Nephron (organoid): Measurements from ENCODE around the gene PTCH2.
A peak's percentile ranks its signal among the peaks of the same experiment; 100 is the strongest.
"Not testable (repeated sequence)": the region's sequence is repeated elsewhere in the genome, so short reads cannot be mapped to it uniquely, and the experiment has no call there.

Experiments
- H3K27ac Mint-ChIP-seq, 3 experiments: 2 replicates each; pipeline ENCODE4 v1.8.0; 2020; ENCODE audit warnings: mixed read lengths in 3 of 3, mild to moderate bottlenecking in 2 of 3, moderate library complexity in 1 of 3
- H3K27me3 Mint-ChIP-seq: 2 replicates; pipeline ENCODE4 v1.8.0; 2021; ENCODE audit warnings: low read depth, mild to moderate bottlenecking, moderate library complexity, mixed read lengths
- H3K36me3 Mint-ChIP-seq: 2 replicates; pipeline ENCODE4 v1.8.0; 2020; ENCODE audit warnings: low read depth, mixed read lengths
- H3K4me1 Mint-ChIP-seq: 2 replicates; pipeline ENCODE4 v1.8.0; 2020; ENCODE audit warnings: mixed read lengths
- H3K4me3 Mint-ChIP-seq, 3 experiments: 2 replicates each; pipeline ENCODE4 v1.8.0; 2020; ENCODE audit warnings: mild to moderate bottlenecking in 3 of 3, mixed read lengths in 3 of 3, moderate library complexity in 2 of 3
- H3K9me3 Mint-ChIP-seq: 2 replicates; pipeline ENCODE4 v1.8.0; 2020; ENCODE audit warnings: mixed read lengths
- TF ChIP-seq, protein P1 (sequence below), 3 experiments: fragments of 200-600 bp; sonication (generic); IDR thresholded peaks; one replicate each; pipeline ENCODE4 v1.5.0; 2021; ENCODE audit warnings: antibody characterized with exemption in 3 of 3; ENCODE audit not compliant: unreplicated experiment in 3 of 3

The PTCH2 gene

DNA sequence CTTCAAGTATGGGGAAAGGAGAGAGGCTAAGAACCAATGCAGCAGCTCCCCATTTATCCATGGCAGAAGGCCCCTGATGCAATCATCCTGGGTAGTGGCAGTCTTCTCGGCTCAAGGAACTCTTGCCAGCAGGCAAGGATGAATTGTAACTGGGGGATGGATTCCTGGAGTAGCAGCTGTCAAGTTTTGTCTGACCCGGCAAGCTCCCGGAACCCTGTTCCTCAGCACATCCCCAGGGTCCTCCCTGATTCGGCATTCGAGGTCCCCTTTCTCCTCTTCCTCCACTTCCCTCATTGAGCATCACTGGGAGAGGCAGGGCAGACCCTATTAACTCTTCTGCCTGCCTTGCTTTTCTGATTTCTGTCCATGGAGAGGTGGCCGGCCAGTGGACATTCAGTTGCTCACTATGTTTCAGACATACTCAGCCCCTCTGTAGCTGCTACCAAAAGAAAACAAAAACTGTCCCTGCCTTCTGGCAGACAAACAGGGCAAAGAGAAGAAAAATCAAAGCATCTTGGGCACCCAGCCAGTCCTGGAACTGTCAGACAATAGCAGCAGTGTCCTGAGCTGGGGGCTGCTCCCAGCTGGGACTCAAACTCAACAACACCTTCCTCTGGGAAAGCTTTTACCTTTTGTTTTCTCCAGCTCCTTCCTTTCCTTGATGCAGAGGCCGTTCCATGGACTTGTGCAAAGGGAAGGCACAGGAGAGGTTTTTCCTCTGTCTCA lies 5.6 kb upstream of the PTCH2 start:
- Mint-ChIP-seq H3K9me3 (no peaks in the 10 kb centered on the region), H3K4me1 (peaks cover 43% of the 10 kb centered on the region), H3K27ac (peak overlapping the region; percentile 18 to 95 (median 92)), H3K36me3 (peaks cover 16% of the 10 kb centered on the region), H3K4me3 (no peak overlapping the region), H3K27me3 (peaks cover 4% of the 10 kb centered on the region)
- TF ChIP-seq, protein P1, sequence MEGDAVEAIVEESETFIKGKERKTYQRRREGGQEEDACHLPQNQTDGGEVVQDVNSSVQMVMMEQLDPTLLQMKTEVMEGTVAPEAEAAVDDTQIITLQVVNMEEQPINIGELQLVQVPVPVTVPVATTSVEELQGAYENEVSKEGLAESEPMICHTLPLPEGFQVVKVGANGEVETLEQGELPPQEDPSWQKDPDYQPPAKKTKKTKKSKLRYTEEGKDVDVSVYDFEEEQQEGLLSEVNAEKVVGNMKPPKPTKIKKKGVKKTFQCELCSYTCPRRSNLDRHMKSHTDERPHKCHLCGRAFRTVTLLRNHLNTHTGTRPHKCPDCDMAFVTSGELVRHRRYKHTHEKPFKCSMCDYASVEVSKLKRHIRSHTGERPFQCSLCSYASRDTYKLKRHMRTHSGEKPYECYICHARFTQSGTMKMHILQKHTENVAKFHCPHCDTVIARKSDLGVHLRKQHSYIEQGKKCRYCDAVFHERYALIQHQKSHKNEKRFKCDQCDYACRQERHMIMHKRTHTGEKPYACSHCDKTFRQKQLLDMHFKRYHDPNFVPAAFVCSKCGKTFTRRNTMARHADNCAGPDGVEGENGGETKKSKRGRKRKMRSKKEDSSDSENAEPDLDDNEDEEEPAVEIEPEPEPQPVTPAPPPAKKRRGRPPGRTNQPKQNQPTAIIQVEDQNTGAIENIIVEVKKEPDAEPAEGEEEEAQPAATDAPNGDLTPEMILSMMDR (IDR thresholded peaks at IDR 0.05; ENCODE audit: unreplicated experiment in 3 of 3): no peak

DNA sequence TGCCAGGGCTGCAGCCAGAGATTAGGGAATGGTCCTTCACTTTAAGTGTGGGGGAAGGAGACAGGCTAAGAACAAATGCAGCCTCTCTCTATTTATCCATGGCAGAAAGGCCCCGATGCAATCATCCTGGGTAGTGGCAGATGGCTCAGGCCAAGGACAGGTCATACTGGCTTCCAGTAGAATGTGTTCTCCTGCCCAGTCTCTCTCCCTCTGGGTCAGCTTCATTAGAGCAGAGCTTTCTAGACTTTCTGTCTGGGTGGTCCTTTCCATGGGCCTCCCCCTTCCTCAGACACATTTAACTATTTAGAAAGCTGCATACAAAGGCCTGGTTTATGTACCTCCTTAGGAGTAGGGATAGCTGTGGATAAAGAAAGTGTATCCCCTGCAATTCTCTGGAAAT lies 4.8 kb upstream of the PTCH2 start:
- TF ChIP-seq, protein P1 (IDR thresholded peaks at IDR 0.05; ENCODE audit: unreplicated experiment in 3 of 3): no peak

DNA sequence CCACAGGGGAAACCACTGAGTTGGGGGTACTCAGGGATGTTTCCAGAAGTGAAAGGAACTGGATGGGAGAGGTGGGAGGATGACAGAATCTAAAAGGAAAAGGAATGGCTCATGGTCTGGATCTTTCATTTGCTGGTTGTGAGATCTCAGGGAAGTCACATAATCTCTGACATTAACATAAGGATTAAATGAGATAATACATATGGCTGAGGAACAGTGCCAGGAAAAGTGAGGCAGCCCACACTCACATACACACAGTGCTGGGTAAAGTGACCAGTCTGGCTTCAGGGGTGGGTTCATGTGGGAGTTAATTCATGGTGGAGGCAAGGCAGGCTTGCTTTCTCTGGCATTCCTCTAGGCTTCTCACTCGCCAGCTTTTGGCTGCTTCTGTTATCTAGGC lies 3.9 kb upstream of the PTCH2 start:
- H3K9me3 Mint-ChIP-seq: no peaks in the 10 kb centered on the region
- H3K27me3 Mint-ChIP-seq: peaks cover 4% of the 10 kb centered on the region
- H3K36me3 Mint-ChIP-seq: peaks cover 5% of the 10 kb centered on the region
- peak overlapping the region in 2 of 3 experiments; percentile 88 to 95 for H3K27ac Mint-ChIP-seq
- TF ChIP-seq, protein P1 (IDR thresholded peaks at IDR 0.05; ENCODE audit: unreplicated experiment in 3 of 3): no peak
- peaks cover 45% of the 10 kb centered on the region for H3K4me1 Mint-ChIP-seq
- no peak overlapping the region for H3K4me3 Mint-ChIP-seq

More for the DNA sequence above, 4.8 kb upstream of the PTCH2 start:
- Mint-ChIP-seq H3K4me3 (no peak overlapping the region), H3K27me3 (peaks cover 4% of the 10 kb centered on the region), H3K4me1 (peaks cover 43% of the 10 kb centered on the region), H3K9me3 (no peaks in the 10 kb centered on the region), H3K36me3 (peaks cover 11% of the 10 kb centered on the region), H3K27ac (peak overlapping the region; percentile 56 to 95 (median 92))

- peaks cover 4% of the 10 kb centered on the region for H3K27me3 Mint-ChIP-seq
- TF ChIP-seq, protein P1 (IDR thresholded peaks at IDR 0.05; ENCODE audit: unreplicated experiment in 3 of 3): no peak
- H3K27ac Mint-ChIP-seq: peak overlapping the region; percentile 58 to 77 (median 69)
- no peaks in the 10 kb centered on the region for H3K36me3 Mint-ChIP-seq
- no peaks in the 10 kb centered on the region for H3K9me3 Mint-ChIP-seq
- peaks cover 37% of the 10 kb centered on the region for H3K4me1 Mint-ChIP-seq
- peak overlapping the region; percentile 75 to 88 (median 86) for H3K4me3 Mint-ChIP-seq
Measured at GRCh38 chr1:44842486-44842861, 579 bp downstream of the PTCH2 start.

- Mint-ChIP-seq H3K4me1 (peaks cover 33% of the 10 kb centered on the region), H3K27ac (peak overlapping the region; percentile 84 to 93 (median 93)), H3K9me3 (no peaks in the 10 kb centered on the region), H3K36me3 (no peaks in the 10 kb centered on the region), H3K4me3 (peak overlapping the region; percentile 7 to 69 (median 41)), H3K27me3 (peaks cover 4% of the 10 kb centered on the region)
- TF ChIP-seq, protein P1 (IDR thresholded peaks at IDR 0.05; ENCODE audit: unreplicated experiment in 3 of 3): no peak
Measured at GRCh38 chr1:44839576-44839975, 3.5 kb downstream of the PTCH2 start.

- not testable (repeated sequence) for H3K27ac Mint-ChIP-seq, H3K27me3 Mint-ChIP-seq, H3K36me3 Mint-ChIP-seq, H3K9me3 Mint-ChIP-seq, H3K4me3 Mint-ChIP-seq
- peaks cover 27% of the 10 kb centered on the region for H3K4me1 Mint-ChIP-seq
Measured at GRCh38 chr1:44838294-44838693, 4.8 kb downstream of the PTCH2 start.
